Activated CD4-positive, alpha-beta memory T cell treated with anti-CD3 and anti-CD28 coated beads for 36 hours (primary cell): ENCODE results near the gene YARS1. TPM values are rescaled to one million over a fixed set of nuclear protein-coding genes. Genes with fewer than 3 reads are reported as not detected.

ENCODE experiments used
- CTCF ChIA-PET: fragments of 350-600 bp; sonication (Branson Sonifier 250); formaldehyde crosslinking; loops from one replicate; lab custom pipeline; 2021; ENCODE audit warnings: antibody characterized with exemption, inconsistent platforms; lab: Charles Lee
- POLR2A ChIA-PET: fragments of 350-600 bp; sonication (Branson Sonifier 250); formaldehyde crosslinking; loops from one replicate; lab custom pipeline; 2021; ENCODE audit warnings: antibody characterized with exemption; lab: Charles Lee
- DNase-seq: peaks from one replicate; pipeline ENCODE4 v3.0.0-alpha.2; 2020
- H3K27ac Mint-ChIP-seq: one replicate; pipeline ENCODE4 v1.8.0; 2021; ENCODE audit warnings: mixed read lengths
- H3K27me3 Mint-ChIP-seq: one replicate; pipeline ENCODE4 v1.8.0; 2021; ENCODE audit warnings: mixed read lengths
- H3K36me3 Mint-ChIP-seq: one replicate; pipeline ENCODE4 v1.8.0; 2021; ENCODE audit warnings: mixed read lengths
- H3K4me1 Mint-ChIP-seq: one replicate; pipeline ENCODE4 v1.8.0; 2021; ENCODE audit warnings: low read depth, mixed read lengths
- H3K4me3 Mint-ChIP-seq: one replicate; pipeline ENCODE4 v1.8.0; 2021; ENCODE audit warnings: mild to moderate bottlenecking, mixed read lengths
- H3K9me3 Mint-ChIP-seq: one replicate; pipeline ENCODE4 v1.8.0; 2021; ENCODE audit warnings: mixed read lengths
- intact Hi-C: fragments of 100-400 bp; cut with micrococcal nuclease; formaldehyde crosslinking; loops from one replicate; pipeline ENCODE4 v1.15.1; 2023
- total RNA-seq, 2 experiments: library from RNA; stranded (reverse); gene quantifications; one replicate each; pipeline ENCODE4 v1.2.3, GENCODE V29; 2021

YARS1 gene
- total RNA-seq, 2 experiments from 2014 or later, result 208 to 213 TPM

DNA sequence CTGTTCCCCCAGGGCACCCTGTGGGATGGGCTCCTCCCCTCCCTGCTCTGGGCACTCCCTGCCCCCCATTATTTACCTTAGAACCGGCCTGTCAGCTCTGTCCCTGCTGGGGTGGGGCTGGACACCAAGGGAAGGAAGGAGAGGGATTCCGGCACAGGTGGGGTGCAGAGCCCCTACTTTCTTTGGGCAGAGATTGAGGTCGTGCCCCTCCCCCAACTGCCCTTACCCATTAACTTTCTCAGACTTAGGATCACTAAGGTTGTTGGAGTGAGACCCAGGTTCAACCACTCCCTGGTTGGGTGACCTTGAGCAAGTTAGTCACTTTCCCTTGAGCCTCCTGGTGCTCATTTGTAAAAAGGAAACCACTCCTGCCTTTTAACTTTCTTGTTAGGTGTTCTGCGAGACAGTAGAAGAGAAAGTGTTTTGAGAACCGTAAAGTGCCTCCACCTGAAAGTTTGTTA, 57.6 kb downstream of the YARS1 start:
- no peak for DNase-seq
- H3K27me3 Mint-ChIP-seq, result no peaks in the 10 kb centered on the region
- intact Hi-C loops, result no loop called here
- H3K36me3 Mint-ChIP-seq, result no peaks in the 10 kb centered on the region
- H3K4me3 Mint-ChIP-seq, result no peak overlapping the region
- H3K9me3 Mint-ChIP-seq, result no peaks in the 10 kb centered on the region
- H3K27ac Mint-ChIP-seq, result peak overlapping the region; percentile 36
- POLR2A ChIA-PET, result no interaction called here
- peaks cover 27% of the 10 kb centered on the region for H3K4me1 Mint-ChIP-seq
- CTCF ChIA-PET, result interaction anchor here (0.9 to 5.3 kb wide), 4 partner anchors 12 to 100 kb away, joined by 3 to 32 read pairs (median 6); no protein-coding TSS in a partner anchor

- CTCF ChIA-PET, result interaction anchor here (0.9 to 5.3 kb wide), 4 partner anchors 13 to 101 kb away, joined by 3 to 32 read pairs (median 6); no protein-coding TSS in a partner anchor
- Mint-ChIP-seq H3K4me3 (no peak overlapping the region), H3K36me3 (no peaks in the 10 kb centered on the region), H3K9me3 (no peaks in the 10 kb centered on the region), H3K27me3 (peaks cover 4% of the 10 kb centered on the region), H3K4me1 (peaks cover 32% of the 10 kb centered on the region), H3K27ac (no peak overlapping the region)
- POLR2A ChIA-PET, result no interaction called here
- intact Hi-C loops, result no loop called here
- no peak for DNase-seq
These were observed 58.2 kb downstream of the YARS1 start for GRCh38 chr1:32758795-32759430.

- DNase-seq, result no peak
- H3K9me3 Mint-ChIP-seq, result no peaks in the 10 kb centered on the region
- intact Hi-C loops, result no loop called here
- POLR2A ChIA-PET, result no interaction called here
- H3K4me3 Mint-ChIP-seq, result no peak overlapping the region
- H3K27ac Mint-ChIP-seq, result no peak overlapping the region
- peaks cover 34% of the 10 kb centered on the region for H3K4me1 Mint-ChIP-seq
- peaks cover 4% of the 10 kb centered on the region for H3K27me3 Mint-ChIP-seq
- H3K36me3 Mint-ChIP-seq, result no peaks in the 10 kb centered on the region
- CTCF ChIA-PET, result interaction anchor here (1.0 to 5.3 kb wide), 3 partner anchors 13 to 46 kb away, joined by 3 to 32 read pairs (median 8); no protein-coding TSS in a partner anchor
These were observed 58.9 kb downstream of the YARS1 start for GRCh38 chr1:32758177-32758794.

DNA sequence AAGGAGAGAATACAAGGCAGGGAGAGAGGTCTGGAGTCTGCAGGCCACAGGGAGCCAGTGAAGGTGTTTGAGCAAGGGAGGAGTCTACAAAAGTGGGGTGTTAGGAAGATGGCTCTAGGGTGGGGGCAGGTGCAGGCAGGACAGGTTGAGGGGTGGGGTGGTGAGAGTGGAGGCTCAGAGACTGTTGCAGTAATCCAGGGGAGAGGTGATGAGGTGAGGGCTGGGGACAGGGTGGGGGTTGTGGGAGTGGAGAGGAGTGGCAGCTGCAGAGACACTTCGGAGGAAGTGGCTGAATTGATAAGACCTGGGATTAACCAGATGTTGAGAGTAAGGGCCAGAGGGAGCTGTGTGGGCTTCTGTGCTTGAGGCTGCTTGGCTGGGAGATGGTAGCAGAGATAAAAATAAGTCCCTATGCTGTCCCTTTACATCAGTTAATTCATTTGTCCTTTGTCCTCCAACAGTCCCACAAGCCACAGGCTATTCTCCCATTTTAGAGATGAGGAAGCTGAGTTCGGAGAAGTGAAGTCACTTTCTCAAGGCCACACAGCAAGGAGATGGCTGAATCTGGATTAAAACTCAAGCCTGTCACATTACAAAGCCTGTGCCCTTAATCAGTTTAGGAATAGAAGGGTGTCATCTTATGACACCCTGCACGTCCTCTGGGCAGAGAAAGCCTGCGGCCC, 59.8 kb downstream of the YARS1 start:
- ChIA-PET POLR2A (no interaction called here), CTCF (interaction anchor here (3.0 to 5.3 kb wide), 2 partner anchors 17 to 45 kb away, joined by 10 to 32 read pairs; no protein-coding TSS in a partner anchor)
- DNase-seq, result no peak
- Mint-ChIP-seq H3K9me3 (no peaks in the 10 kb centered on the region), H3K36me3 (no peaks in the 10 kb centered on the region), H3K27ac (no peak overlapping the region), H3K27me3 (peaks cover 4% of the 10 kb centered on the region), H3K4me3 (no peak overlapping the region), H3K4me1 (peaks cover 34% of the 10 kb centered on the region)
- intact Hi-C loops, result no loop called here

DNA sequence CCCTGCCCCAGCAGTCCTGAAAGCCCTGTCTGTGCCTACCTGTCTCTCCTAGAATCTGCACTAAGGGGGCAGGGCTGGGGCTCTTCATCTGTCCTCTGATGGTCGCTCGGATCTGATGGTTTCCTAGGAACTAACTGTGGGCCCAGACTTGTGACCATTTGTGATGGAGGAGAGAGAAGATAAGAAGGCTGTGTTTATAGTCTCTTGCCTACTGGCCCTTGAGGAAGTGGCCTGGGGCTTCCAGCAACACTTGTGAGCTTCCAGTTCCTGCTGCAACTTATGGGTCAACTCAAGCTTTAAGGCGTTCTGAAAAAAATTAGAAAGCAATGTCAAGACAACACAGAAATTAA, 61.4 kb downstream of the YARS1 start:
- no peak for DNase-seq
- H3K4me1 Mint-ChIP-seq, result peaks cover 20% of the 10 kb centered on the region
- POLR2A ChIA-PET, result no interaction called here
- no peaks in the 10 kb centered on the region for H3K9me3 Mint-ChIP-seq
- no peaks in the 10 kb centered on the region for H3K36me3 Mint-ChIP-seq
- H3K4me3 Mint-ChIP-seq, result no peak overlapping the region
- H3K27me3 Mint-ChIP-seq, result peaks cover 4% of the 10 kb centered on the region
- CTCF ChIA-PET, result interaction anchor here (3.0 to 5.3 kb wide), 2 partner anchors 18 to 43 kb away, joined by 10 to 32 read pairs; no protein-coding TSS in a partner anchor
- H3K27ac Mint-ChIP-seq, result no peak overlapping the region
- intact Hi-C loops, result no loop called here

- intact Hi-C loops, result no loop called here
- no peak overlapping the region for H3K27ac Mint-ChIP-seq
- H3K4me3 Mint-ChIP-seq, result no peak overlapping the region
- DNase-seq, result no peak
- ChIA-PET POLR2A (no interaction called here), CTCF (interaction anchor here (1.7 to 5.3 kb wide), 3 partner anchors 19 to 43 kb away, joined by 10 to 32 read pairs (median 11); no protein-coding TSS in a partner anchor)
- peaks cover 18% of the 10 kb centered on the region for H3K4me1 Mint-ChIP-seq
- H3K36me3 Mint-ChIP-seq, result no peaks in the 10 kb centered on the region
- peaks cover 4% of the 10 kb centered on the region for H3K27me3 Mint-ChIP-seq
- no peaks in the 10 kb centered on the region for H3K9me3 Mint-ChIP-seq
These were observed 61.9 kb downstream of the YARS1 start for GRCh38 chr1:32755098-32755809.

- H3K36me3 Mint-ChIP-seq, result no peaks in the 10 kb centered on the region
- DNase-seq, result peak; percentile 73
- peaks cover 4% of the 10 kb centered on the region for H3K27me3 Mint-ChIP-seq
- no peak overlapping the region for H3K27ac Mint-ChIP-seq
- H3K9me3 Mint-ChIP-seq, result no peaks in the 10 kb centered on the region
- H3K4me1 Mint-ChIP-seq, result peaks cover 10% of the 10 kb centered on the region
- ChIA-PET CTCF (interaction anchor here (1.5 to 3.0 kb wide), 3 partner anchors 18 to 42 kb away, joined by 3 to 11 read pairs (median 10); no protein-coding TSS in a partner anchor), POLR2A (no interaction called here)
- intact Hi-C loops, result no loop called here
- H3K4me3 Mint-ChIP-seq, result peak overlapping the region; percentile 31
These were observed 62.7 kb downstream of the YARS1 start for GRCh38 chr1:32754317-32755097.

DNA sequence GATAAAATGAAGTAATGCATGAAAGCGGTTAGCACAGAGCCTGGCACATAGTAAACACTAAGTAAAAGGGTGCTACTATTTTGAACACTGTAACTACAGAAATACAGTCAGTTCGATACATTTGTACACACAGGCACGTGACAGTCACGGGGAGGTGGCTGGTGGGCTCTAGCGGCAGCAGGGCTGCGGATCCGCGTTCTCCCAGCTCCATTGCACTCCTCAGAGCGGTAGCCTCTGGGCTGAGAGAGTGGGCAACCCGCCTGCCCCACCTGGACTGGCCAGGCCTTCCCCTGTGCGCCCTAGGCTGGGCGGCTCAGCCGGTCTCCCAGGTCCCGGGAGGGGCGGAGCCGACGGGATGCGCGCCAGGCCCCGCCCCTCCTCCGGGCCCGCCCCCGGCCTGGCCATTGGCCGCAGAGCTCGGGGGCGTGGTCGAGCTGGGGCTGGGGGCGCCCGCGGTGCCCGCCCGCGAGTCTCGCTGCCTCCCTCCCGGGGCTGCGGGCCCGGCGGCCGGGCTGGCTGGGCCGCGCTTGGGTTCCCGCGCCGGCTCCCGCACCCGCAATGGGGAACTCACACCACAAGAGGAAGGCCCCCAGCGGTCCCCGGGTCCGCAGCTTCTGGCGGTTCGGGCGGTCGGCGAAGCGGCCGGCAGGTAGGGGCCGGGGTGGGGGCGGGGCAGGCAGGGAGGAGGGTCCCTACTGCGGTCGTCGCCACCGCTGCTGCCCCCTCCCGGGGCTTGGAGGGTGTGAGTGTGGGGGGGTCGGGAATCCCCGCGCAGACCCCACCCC, 63.4 kb downstream of the YARS1 start:
- peaks cover 6% of the 10 kb centered on the region for H3K4me1 Mint-ChIP-seq
- CTCF ChIA-PET, result interaction anchor here (1.5 to 1.7 kb wide), 2 partner anchors 19 to 41 kb away, joined by 3 to 11 read pairs; no protein-coding TSS in a partner anchor

DNA sequence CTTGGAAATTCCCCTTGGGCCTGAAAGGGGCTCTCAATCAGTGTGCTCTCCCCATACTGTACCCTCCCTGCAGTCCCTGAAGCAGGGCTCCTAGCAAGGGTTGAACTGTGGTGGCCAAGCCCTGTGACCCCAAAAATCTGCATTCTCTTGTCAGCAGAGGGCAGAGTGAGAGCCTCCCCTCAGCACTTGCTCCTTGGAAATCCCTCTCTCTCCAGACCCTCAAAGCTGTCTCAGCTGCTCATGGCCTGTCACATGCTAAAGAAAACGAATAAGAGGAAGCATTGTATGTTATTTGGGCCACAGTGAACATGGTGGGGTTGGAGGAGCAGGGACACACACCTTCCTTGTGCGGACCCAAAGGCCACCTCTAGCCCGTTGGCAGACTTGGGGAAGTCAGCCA, 67.4 kb downstream of the YARS1 start:
- CTCF ChIA-PET, result interaction anchor here (1.8 kb wide), 1 partner anchor 37 kb away, joined by 7 read pairs; no protein-coding TSS in a partner anchor
- POLR2A ChIA-PET, result no interaction called here
- intact Hi-C loops, result no loop called here
- no peaks in the 10 kb centered on the region for H3K36me3 Mint-ChIP-seq
- no peaks in the 10 kb centered on the region for H3K9me3 Mint-ChIP-seq
- no peak overlapping the region for H3K27ac Mint-ChIP-seq
- H3K4me3 Mint-ChIP-seq, result no peak overlapping the region
- peaks cover 6% of the 10 kb centered on the region for H3K4me1 Mint-ChIP-seq
- peaks cover 4% of the 10 kb centered on the region for H3K27me3 Mint-ChIP-seq
- DNase-seq, result no peak

More for the DNA sequence above, 63.4 kb downstream of the YARS1 start:
- DNase-seq, result peak; percentile 65
- H3K36me3 Mint-ChIP-seq, result no peaks in the 10 kb centered on the region
- intact Hi-C loops, result no loop called here
- H3K27me3 Mint-ChIP-seq, result peaks cover 4% of the 10 kb centered on the region
- POLR2A ChIA-PET, result no interaction called here
- H3K27ac Mint-ChIP-seq, result no peak overlapping the region
- peak overlapping the region; percentile 47 for H3K4me3 Mint-ChIP-seq
- H3K9me3 Mint-ChIP-seq, result no peaks in the 10 kb centered on the region

DNA sequence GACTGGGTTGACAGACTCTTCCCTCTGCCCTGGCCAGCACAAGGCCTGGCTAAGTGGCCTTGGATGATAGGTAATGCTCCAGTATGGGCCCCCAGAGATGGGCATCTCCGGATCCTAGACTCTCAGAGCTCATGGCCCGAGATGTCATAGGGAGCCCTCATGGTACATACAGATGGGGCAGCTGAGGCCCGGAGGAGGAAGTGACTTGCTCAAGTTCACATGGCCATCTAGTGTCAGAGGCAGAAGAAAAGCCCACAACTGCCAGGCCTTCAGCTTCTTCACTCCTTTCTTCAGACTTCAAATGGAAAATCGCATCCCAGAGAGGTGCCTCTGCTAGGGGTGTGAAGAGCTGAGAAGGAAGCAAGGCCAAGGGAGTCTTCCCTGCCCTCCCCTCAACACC, 67.8 kb downstream of the YARS1 start:
- POLR2A ChIA-PET, result no interaction called here
- Mint-ChIP-seq H3K9me3 (no peaks in the 10 kb centered on the region), H3K4me3 (no peak overlapping the region), H3K36me3 (no peaks in the 10 kb centered on the region), H3K4me1 (peaks cover 4% of the 10 kb centered on the region), H3K27ac (no peak overlapping the region), H3K27me3 (peaks cover 2% of the 10 kb centered on the region)
- no peak for DNase-seq
- intact Hi-C loops, result no loop called here
- CTCF ChIA-PET, result interaction anchor here (1.8 kb wide), 1 partner anchor 37 kb away, joined by 7 read pairs; no protein-coding TSS in a partner anchor
